Measurements from ENCODE around the gene CACNA2D2.

- TF ChIP-seq POLR2A (IDR thresholded peaks at IDR 0.05) = no peak
- TF ChIP-seq CTCF (IDR thresholded peaks at IDR 0.05) = no peak
Measured at GRCh38 chr3:50512131-50512530, 8.7 kb upstream of the CACNA2D2 start.

Data from prostate gland (tissue), 2 donors.